ENCODE data around the gene RASL11B.

- TF ChIP-seq CTCF (IDR thresholded peaks at IDR 0.05; ENCODE audit: insufficient read depth, low read length) = no peak
- TF ChIP-seq SPI1 (IDR thresholded peaks at IDR 0.05; ENCODE audit: borderline replicate concordance, low read depth) = no peak
- TF ChIP-seq POLR2AphosphoS5 (IDR thresholded peaks at IDR 0.05; ENCODE audit: low read depth) = no peak
- TF ChIP-seq, protein P1, sequence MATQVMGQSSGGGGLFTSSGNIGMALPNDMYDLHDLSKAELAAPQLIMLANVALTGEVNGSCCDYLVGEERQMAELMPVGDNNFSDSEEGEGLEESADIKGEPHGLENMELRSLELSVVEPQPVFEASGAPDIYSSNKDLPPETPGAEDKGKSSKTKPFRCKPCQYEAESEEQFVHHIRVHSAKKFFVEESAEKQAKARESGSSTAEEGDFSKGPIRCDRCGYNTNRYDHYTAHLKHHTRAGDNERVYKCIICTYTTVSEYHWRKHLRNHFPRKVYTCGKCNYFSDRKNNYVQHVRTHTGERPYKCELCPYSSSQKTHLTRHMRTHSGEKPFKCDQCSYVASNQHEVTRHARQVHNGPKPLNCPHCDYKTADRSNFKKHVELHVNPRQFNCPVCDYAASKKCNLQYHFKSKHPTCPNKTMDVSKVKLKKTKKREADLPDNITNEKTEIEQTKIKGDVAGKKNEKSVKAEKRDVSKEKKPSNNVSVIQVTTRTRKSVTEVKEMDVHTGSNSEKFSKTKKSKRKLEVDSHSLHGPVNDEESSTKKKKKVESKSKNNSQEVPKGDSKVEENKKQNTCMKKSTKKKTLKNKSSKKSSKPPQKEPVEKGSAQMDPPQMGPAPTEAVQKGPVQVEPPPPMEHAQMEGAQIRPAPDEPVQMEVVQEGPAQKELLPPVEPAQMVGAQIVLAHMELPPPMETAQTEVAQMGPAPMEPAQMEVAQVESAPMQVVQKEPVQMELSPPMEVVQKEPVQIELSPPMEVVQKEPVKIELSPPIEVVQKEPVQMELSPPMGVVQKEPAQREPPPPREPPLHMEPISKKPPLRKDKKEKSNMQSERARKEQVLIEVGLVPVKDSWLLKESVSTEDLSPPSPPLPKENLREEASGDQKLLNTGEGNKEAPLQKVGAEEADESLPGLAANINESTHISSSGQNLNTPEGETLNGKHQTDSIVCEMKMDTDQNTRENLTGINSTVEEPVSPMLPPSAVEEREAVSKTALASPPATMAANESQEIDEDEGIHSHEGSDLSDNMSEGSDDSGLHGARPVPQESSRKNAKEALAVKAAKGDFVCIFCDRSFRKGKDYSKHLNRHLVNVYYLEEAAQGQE (IDR thresholded peaks at IDR 0.05; ENCODE audit: insufficient replicate concordance, low read depth) = no peak
Measured at GRCh38 chr4:52848254-52848653, 13.9 kb upstream of the RASL11B start.

Data from HL-60 (cell line).